Thyroid gland (tissue), 4 donors: ENCODE results near the gene HOXA2.

ENCODE experiments used
- POLR2A ChIP-seq, 2 donors: fragments of 450-650 bp; IDR thresholded peaks; one replicate each; pipeline ENCODE4 v1.6.1; 2017; ENCODE audit warnings: antibody characterized with exemption in 2 of 2, mild to moderate bottlenecking in 2 of 2, moderate library complexity in 1 of 2
- TF ChIP-seq, protein P1 (sequence below), 6 experiments: fragments of 200-600 bp in 3 of 6; fragments of 450-650 bp in 3 of 6; sonication (generic) in 3 of 6; IDR thresholded peaks; one replicate each; pipeline ENCODE4 v1.5.1; 2016 to 2019; ENCODE audit warnings: antibody characterized with exemption in 6 of 6, mild to moderate bottlenecking in 2 of 6, inconsistent platforms in 1 of 6, moderate library complexity in 1 of 6

DNA sequence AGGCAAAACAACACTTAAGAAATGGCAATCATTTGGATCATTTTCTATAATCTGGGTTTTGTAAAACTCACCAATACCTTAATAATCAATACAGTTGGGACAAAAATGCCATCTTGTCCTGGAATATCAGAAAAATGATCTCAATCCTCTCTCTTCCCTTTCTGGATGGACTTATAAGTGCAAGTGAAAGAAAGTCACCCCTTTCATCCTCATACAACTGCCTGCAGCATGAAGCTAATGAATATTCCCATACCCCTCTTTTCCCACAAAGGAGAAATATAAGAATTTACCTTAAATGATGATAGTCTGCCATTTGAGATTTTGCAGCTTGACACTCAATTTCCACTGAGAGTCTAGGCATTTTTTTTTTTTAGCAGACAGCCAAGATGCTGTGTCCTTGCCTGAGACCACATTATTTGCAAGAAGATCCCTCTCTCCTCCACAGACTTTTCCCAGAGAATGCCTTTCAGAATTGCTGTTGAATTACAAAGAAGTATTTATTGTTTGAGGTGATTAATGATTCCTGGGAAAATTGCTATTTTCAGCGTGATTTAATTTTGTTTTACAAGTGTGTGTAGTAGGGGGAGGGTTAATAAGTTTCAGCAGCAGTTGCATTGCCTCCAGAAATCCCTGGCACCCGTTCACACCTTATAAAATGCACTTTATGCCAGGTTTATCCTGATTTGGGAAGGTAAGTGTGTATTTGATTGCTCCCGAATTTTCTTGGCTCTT lies 24.3 kb upstream of the HOXA2 start:
- TF ChIP-seq, protein P1, sequence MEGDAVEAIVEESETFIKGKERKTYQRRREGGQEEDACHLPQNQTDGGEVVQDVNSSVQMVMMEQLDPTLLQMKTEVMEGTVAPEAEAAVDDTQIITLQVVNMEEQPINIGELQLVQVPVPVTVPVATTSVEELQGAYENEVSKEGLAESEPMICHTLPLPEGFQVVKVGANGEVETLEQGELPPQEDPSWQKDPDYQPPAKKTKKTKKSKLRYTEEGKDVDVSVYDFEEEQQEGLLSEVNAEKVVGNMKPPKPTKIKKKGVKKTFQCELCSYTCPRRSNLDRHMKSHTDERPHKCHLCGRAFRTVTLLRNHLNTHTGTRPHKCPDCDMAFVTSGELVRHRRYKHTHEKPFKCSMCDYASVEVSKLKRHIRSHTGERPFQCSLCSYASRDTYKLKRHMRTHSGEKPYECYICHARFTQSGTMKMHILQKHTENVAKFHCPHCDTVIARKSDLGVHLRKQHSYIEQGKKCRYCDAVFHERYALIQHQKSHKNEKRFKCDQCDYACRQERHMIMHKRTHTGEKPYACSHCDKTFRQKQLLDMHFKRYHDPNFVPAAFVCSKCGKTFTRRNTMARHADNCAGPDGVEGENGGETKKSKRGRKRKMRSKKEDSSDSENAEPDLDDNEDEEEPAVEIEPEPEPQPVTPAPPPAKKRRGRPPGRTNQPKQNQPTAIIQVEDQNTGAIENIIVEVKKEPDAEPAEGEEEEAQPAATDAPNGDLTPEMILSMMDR (IDR thresholded peaks at IDR 0.05), result no peak
- TF ChIP-seq POLR2A (IDR thresholded peaks at IDR 0.05), result no peak
